Measurements from ENCODE around the gene SNRNP27. TPM values are rescaled to one million over a fixed set of nuclear protein-coding genes. Genes with fewer than 3 reads are reported as not detected.
"Not testable (repeated sequence)": the region's sequence is repeated elsewhere in the genome, so short reads cannot be mapped to it uniquely, and the experiment has no call there.

The SNRNP27 gene, protein sequence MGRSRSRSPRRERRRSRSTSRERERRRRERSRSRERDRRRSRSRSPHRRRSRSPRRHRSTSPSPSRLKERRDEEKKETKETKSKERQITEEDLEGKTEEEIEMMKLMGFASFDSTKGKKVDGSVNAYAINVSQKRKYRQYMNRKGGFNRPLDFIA
- 10 to 100 TPM; 33.5 to 38.6 TPM for total RNA-seq
- total RNA-seq, result 11.2 to 17.5 reads per million in 2 donors

DNA sequence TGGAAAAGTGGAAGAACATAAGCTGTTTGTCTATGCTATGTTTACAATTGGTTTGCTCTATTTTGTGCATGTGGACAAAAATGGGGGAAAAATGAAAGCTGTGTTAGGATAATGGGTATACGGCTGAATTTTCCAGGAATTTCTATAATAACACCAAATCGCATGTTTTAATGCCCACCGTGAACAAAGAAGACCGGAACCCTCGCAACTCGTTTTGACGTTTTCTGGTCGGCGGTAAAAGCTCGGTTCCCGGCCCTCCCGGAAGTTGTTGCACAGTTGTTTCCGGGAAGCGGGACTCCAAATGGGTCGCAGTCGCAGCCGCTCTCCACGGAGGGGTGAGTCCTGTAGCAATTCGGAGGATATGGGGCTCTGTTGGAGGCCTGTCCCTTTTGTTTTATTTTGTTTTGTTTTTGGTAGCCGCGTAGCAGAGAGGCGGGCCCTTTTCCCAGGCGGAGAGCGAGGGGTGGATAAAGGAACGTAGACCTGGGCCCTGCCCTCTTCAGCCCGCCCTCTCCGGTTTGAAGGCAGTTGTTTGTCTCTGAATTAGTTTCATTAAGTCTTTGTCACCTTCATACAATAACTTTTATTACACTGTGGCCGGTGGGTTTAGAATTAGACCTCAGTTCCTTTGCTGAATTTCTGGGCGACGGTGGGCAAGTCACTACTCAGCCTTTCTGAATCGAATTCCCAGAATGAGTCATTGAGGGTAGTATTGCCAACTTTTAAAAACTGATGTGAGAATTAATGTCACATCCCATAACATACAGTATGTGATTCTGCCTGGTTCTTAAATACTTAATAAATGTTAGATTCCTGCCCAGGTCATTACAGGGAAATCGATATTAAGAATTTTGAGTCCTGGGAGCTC, at the start of gene SNRNP27:
Gene SNRNP27 (plus strand): TSS at position 273 of the 868 bp plus-strand sequence. CDS start 29 bp downstream, at position 302.
- no peaks in the 10 kb centered on the region for H3K9me3 ChIP-seq (ENCODE audit: control insufficient read depth, low read length, poor library complexity, severe bottlenecking)
- H3K4me1 Mint-ChIP-seq, result peaks cover 10% of the 10 kb centered on the region
- H3K36me3 Mint-ChIP-seq (ENCODE audit: low read depth), result peaks cover 10% of the 10 kb centered on the region
- H3K27ac Mint-ChIP-seq, result peak within 1 kb of the TSS; percentile 97
- H3K4me3 Mint-ChIP-seq, result peak within 1 kb of the TSS; percentile 98
- no peaks in the 10 kb centered on the region for H3K27me3 Mint-ChIP-seq
- ATAC-seq (peak; percentile 94), DNase-seq (peak; percentile 57 to 71 (median 59))

DNA sequence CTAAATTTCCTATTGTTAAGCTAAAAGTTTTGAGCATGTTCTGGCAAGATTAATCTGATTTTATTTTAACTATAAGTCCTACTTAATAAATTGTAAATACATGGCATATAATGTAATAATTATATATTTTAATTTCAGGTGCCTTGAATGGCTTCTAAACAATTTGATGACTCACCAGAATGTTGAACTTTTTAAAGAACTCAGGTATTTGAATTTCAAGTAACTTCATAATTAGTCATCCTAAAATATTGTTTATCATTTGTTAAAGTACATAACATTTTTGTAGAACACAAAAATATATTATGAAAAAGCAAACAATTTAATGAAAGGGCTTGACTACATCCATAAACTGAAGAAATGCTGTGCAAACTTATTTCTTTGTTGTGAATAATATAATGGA, 49.8 kb upstream of the SNRNP27 start:
- DNase-seq, result no peak
- no peak for ATAC-seq
- peaks cover 8% of the 10 kb centered on the region for H3K36me3 Mint-ChIP-seq (ENCODE audit: low read depth)
- peaks cover 7% of the 10 kb centered on the region for H3K4me1 Mint-ChIP-seq
- H3K4me3 Mint-ChIP-seq, result no peak overlapping the region
- no peak overlapping the region for H3K27ac Mint-ChIP-seq
- H3K27me3 Mint-ChIP-seq, result no peaks in the 10 kb centered on the region
- no peaks in the 10 kb centered on the region for H3K9me3 ChIP-seq (ENCODE audit: control insufficient read depth, low read length, poor library complexity, severe bottlenecking)

DNA sequence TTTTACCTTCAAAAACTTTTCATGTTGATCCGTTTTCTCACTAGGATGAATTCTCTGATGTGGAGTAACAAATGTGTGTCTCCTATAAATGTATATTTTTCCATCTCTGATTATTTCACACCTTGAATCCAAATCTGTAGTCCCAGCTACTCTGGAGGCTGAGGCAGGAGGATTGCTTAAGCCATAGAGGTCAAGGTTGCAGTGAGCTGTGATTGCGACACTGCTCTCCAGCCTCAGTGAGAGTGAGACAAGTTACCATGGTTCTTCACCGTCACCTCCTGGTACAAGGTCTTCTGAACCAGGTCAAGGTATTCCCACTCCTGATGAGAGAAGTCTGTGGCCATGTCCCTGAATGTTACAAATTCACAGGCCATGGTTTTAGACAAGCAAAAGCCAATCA, 49.2 kb upstream of the SNRNP27 start:
- no peak for DNase-seq

DNA sequence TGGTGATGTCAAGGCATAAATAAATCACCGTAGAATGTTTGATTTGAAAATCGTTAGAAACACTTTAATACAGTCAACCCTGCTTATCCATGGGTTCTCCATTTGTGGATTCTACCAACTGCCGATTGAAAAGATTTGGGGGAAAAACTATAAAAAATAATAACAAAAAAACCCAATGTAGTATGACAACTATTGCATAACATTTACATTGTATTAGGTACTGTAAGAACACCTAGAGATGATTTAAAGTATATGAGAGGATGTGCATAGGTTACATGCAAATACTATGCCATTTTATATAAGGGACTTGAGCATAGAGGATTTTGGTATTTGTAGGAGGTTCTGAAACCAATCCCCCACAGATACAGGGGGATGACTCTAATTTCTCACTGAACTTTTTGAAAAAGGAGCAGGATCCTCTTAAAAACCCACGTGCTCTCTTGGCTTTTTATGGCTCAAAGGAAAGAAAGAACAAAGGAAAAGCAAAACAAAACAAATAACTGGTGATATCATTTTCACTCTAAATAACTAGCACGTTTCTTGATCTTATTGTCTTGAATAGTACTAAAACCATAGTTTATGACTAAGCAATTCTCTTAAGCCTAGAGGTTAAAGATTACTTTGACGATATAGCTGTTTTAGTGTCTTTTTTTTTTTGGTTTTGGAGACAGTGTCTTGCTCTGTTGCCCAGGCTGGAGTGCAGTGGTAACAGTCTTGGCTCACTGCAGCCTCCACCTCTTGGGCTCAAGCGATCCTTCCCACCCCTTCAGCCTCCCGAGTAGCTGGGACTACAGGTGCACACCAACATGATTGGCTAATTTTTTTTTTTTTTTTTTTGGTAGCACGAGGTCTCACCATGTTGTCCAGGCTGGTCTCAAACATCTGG, 47.3 kb upstream of the SNRNP27 start:
- DNase-seq (no peak), ATAC-seq (no peak)
- Mint-ChIP-seq H3K4me1 (peaks cover 6% of the 10 kb centered on the region), H3K27me3 (no peaks in the 10 kb centered on the region), H3K27ac (peak overlapping the region; percentile 51), H3K4me3 (no peak overlapping the region), H3K36me3 (ENCODE audit: low read depth) (peaks cover 8% of the 10 kb centered on the region)
- no peaks in the 10 kb centered on the region for H3K9me3 ChIP-seq (ENCODE audit: control insufficient read depth, low read length, poor library complexity, severe bottlenecking)

More for the DNA sequence above, 49.2 kb upstream of the SNRNP27 start:
- H3K27ac Mint-ChIP-seq, result no peak overlapping the region
- peaks cover 7% of the 10 kb centered on the region for H3K4me1 Mint-ChIP-seq
- no peak overlapping the region for H3K4me3 Mint-ChIP-seq
- H3K36me3 Mint-ChIP-seq (ENCODE audit: low read depth), result peaks cover 8% of the 10 kb centered on the region
- ATAC-seq, result no peak
- H3K9me3 ChIP-seq (ENCODE audit: control insufficient read depth, low read length, poor library complexity, severe bottlenecking), result no peaks in the 10 kb centered on the region
- no peaks in the 10 kb centered on the region for H3K27me3 Mint-ChIP-seq

DNA sequence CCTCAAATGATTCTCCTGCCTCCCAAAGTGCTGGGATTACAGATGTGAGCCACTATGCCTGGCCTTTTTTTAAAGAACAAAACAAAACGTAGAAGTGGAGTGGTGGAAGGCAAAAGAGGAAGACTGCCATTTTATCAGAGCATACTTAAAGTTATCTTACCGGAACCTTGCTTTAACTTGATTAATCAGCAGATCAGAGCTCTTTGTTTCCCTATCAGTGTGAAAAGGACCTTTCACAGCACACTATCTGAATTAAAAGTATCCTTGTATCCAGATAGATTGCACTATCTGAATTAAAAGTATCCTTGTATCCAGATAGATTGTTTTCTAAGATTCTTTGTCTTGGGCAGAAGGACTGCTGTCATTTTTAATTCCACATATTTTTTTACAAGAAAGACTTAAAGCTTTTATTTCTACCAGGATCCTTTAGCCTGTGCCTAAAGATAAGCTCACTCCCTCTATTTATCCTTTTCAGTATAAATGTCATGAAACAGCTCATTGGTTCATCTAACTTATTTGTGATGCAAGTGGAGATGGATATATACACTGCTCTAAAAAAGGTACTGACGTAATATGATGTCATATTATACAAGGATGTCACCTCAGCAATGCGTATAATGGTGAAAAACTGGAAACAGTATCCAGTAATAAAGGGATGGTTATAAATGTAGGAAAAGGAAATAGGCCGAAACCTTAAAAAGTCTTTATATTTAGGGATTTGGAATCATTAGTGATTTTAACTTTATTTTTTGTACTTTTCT, 46.5 kb upstream of the SNRNP27 start:
- ATAC-seq, result no peak

DNA sequence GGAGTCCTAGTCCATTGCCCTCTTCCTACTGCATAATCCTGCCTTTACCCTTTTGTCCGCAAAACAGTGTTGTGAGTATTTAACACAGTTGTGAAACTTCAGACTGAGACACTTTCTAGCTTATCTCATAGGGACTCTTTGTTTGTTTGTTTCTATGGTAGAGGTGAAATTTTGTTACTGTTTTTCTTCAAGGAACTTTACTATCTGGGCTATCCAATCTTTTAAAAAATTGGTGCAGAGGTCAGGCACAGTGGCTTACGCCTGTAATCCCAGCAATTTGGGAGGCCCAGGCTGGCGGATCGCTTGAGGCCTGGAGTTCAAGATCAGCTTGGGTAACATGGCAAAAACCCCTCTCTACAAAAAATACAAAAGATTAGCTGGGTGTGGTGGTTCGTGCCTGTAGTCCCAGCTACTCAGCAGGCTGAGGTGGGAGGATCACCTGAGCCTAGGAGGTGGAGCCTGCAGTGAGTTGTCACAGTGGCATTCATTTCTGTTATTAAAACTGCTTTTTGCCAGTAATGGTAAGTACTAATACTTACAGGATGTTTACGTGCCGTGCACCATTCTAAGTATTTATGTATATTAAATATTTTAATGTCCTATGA, 45.5 kb upstream of the SNRNP27 start:
- peaks cover 5% of the 10 kb centered on the region for H3K36me3 Mint-ChIP-seq (ENCODE audit: low read depth)
- no peak for ATAC-seq

More for the DNA sequence above, 46.5 kb upstream of the SNRNP27 start:
- H3K4me3 Mint-ChIP-seq, result no peak overlapping the region
- no peaks in the 10 kb centered on the region for H3K4me1 Mint-ChIP-seq
- H3K9me3 ChIP-seq (ENCODE audit: control insufficient read depth, low read length, poor library complexity, severe bottlenecking), result no peaks in the 10 kb centered on the region
- H3K27ac Mint-ChIP-seq, result peak overlapping the region; percentile 2
- peaks cover 5% of the 10 kb centered on the region for H3K36me3 Mint-ChIP-seq (ENCODE audit: low read depth)
- DNase-seq, result no peak
- H3K27me3 Mint-ChIP-seq, result no peaks in the 10 kb centered on the region

DNA sequence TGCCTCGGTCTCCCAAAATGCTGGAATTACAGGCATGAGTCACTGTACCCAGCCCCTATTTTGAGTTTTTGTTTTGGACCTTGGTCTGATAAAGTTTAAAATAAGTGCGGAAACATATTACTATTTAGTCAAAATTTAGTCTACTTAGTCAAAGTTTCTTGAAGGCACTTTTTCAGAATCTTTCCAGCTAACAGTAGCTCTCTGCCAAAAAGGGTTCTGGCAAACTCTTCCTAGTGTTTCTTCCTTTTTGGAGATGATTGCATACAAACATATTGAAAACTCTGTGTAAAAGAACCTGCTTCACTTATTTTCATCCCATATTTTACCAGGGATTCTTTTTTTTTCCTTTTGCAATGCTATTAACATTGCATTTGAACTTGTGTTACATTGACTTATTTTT, 35.5 kb upstream of the SNRNP27 start:
- DNase-seq (no peak), ATAC-seq (no peak)
- H3K4me1 Mint-ChIP-seq, result peaks cover 7% of the 10 kb centered on the region
- peaks cover 4% of the 10 kb centered on the region for H3K36me3 Mint-ChIP-seq (ENCODE audit: low read depth)
- no peaks in the 10 kb centered on the region for H3K9me3 ChIP-seq (ENCODE audit: control insufficient read depth, low read length, poor library complexity, severe bottlenecking)
- H3K27me3 Mint-ChIP-seq, result no peaks in the 10 kb centered on the region
- H3K27ac Mint-ChIP-seq, result no peak overlapping the region
- no peak overlapping the region for H3K4me3 Mint-ChIP-seq

More for the DNA sequence above, 45.5 kb upstream of the SNRNP27 start:
- H3K4me1 Mint-ChIP-seq, result no peaks in the 10 kb centered on the region
- no peak for DNase-seq
- no peak overlapping the region for H3K4me3 Mint-ChIP-seq
- no peak overlapping the region for H3K27ac Mint-ChIP-seq
- H3K27me3 Mint-ChIP-seq, result no peaks in the 10 kb centered on the region
- H3K9me3 ChIP-seq (ENCODE audit: control insufficient read depth, low read length, poor library complexity, severe bottlenecking), result no peaks in the 10 kb centered on the region

DNA sequence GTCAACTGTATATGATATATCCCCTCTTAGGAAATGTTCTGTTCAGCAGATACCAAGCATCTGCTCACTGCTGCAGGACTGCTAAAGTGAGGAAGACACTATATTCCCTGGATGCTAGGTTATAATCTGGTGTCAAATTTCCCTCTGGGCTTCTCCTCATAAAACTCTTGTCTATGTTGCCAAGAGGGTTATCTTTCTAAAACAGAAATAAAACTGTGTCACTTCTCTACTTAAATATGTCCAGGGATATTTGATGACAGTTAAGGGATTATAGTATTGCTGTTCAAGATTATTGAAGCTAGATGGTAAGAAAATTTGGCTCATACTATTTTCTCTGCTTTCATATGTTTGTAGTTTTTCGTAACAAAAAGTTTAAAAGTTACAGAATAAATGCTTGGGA, 30.5 kb upstream of the SNRNP27 start:
- H3K36me3 Mint-ChIP-seq (ENCODE audit: low read depth), result peaks cover 11% of the 10 kb centered on the region

DNA sequence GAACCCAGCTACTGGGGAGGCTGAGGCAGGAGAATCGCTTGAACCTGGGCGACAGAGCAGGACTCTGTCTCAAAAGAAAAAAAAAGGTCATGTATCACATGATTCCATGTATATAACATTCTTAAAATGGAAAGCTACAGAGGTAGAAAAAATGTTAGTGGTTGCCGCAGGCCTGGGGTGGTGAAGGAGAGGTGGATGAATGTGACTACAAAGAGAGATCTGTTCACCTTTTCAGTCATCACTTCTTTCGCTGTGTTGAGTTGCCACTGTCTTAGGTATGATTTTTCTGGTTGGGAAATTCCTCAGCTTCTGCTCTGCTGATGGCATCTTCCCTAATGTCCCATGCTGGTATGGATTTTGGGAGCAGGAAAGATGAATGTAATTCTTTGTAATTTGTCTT, 5.3 kb upstream of the SNRNP27 start:
- H3K4me3 Mint-ChIP-seq, result no peak overlapping the region
- H3K9me3 ChIP-seq (ENCODE audit: control insufficient read depth, low read length, poor library complexity, severe bottlenecking), result no peaks in the 10 kb centered on the region
- H3K36me3 Mint-ChIP-seq (ENCODE audit: low read depth), result peaks cover 4% of the 10 kb centered on the region
- H3K27ac Mint-ChIP-seq, result no peak overlapping the region
- H3K27me3 Mint-ChIP-seq, result no peaks in the 10 kb centered on the region
- peaks cover 5% of the 10 kb centered on the region for H3K4me1 Mint-ChIP-seq
- ATAC-seq, result no peak
- no peak for DNase-seq

More for the DNA sequence above, 30.5 kb upstream of the SNRNP27 start:
- H3K4me1 Mint-ChIP-seq, result peaks cover 8% of the 10 kb centered on the region
- H3K4me3 Mint-ChIP-seq, result no peak overlapping the region
- no peaks in the 10 kb centered on the region for H3K9me3 ChIP-seq (ENCODE audit: control insufficient read depth, low read length, poor library complexity, severe bottlenecking)
- no peak for ATAC-seq
- H3K27ac Mint-ChIP-seq, result no peak overlapping the region
- no peak for DNase-seq
- no peaks in the 10 kb centered on the region for H3K27me3 Mint-ChIP-seq

DNA sequence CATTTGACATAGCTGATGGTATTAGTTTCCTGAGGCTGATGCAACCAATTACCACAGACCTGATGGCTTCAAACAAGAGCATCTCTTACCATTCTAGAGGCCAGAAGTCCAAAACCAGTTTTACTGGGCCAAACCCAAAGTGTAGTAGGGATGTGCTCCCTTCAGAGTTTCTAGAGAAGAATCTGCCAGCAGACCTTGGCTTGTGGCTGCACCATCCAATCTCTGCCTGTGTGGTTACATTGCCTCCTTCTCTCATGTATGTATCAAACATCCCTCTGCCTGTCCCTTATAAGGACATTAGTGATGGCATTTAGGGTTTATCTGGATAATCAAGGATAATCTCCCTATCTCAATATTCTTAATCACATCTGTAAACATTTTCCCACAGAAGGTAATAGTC, 4.5 kb upstream of the SNRNP27 start:
- no peak for DNase-seq
- H3K27me3 Mint-ChIP-seq, result no peaks in the 10 kb centered on the region
- H3K9me3 ChIP-seq (ENCODE audit: control insufficient read depth, low read length, poor library complexity, severe bottlenecking), result no peaks in the 10 kb centered on the region
- no peak overlapping the region for H3K4me3 Mint-ChIP-seq
- no peak for ATAC-seq
- H3K27ac Mint-ChIP-seq, result no peak overlapping the region
- peaks cover 6% of the 10 kb centered on the region for H3K36me3 Mint-ChIP-seq (ENCODE audit: low read depth)
- peaks cover 6% of the 10 kb centered on the region for H3K4me1 Mint-ChIP-seq

DNA sequence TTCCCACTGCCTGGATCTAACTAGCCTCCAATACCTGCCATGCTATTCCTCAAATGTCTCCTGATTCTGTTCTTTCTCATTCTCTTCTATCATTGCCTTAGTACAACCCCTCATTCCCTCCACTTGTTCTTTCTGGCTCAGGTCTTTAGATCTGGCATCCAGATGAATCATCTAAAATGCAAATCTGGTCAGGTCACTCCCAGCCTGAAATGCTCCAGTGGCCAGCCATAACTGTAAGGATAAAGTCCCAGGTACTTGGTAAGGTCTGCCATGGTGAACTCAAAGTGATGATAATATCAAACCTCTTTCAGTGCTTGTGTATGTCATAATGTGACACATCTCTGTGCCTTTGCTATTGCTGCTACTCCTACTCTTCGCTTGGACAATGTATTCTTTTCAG, 2.9 kb upstream of the SNRNP27 start:
- no peaks in the 10 kb centered on the region for H3K9me3 ChIP-seq (ENCODE audit: control insufficient read depth, low read length, poor library complexity, severe bottlenecking)
- Mint-ChIP-seq H3K36me3 (ENCODE audit: low read depth) (peaks cover 6% of the 10 kb centered on the region), H3K4me1 (peaks cover 6% of the 10 kb centered on the region), H3K27me3 (no peaks in the 10 kb centered on the region), H3K27ac (no peak overlapping the region), H3K4me3 (no peak overlapping the region)
- no peak for DNase-seq
- no peak for ATAC-seq

DNA sequence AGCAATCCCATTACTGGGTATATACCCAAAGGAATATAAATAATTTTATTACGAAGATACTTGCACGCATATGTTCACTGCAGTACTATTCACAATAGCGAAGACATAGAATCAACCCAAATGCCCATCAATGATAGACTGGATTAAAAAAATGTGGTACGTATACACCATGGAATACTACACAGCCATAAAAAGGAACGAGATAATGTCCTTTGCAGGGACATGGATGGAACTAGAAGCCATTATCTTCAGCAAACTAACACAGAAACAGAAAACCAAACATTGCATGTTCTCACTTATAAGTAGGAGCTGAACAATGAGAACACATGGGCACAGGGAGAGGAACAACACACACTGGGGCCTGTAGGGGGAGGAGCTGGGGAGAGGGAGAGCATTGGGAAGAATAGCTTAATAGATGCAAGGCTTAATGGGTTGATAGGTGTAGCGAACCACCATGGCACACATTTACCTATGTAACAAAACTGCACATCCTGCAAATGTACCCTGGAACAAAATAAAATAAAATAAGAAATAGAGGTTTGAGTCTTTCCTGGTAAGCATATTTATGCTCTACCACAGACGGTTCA, 825 bp upstream of the SNRNP27 start:
- ATAC-seq; H3K27me3 Mint-ChIP-seq; DNase-seq; H3K4me1 Mint-ChIP-seq; H3K27ac Mint-ChIP-seq; H3K9me3 ChIP-seq (ENCODE audit: control insufficient read depth, low read length, poor library complexity, severe bottlenecking): not testable (repeated sequence)
- peak overlapping the region; percentile 98 for H3K4me3 Mint-ChIP-seq
- peaks cover 10% of the 10 kb centered on the region for H3K36me3 Mint-ChIP-seq (ENCODE audit: low read depth)
